Liver (tissue), 3 donors: ENCODE results near the gene ZNF680.

Experiments
- CTCF ChIP-seq: fragments of 150-350 bp; IDR thresholded peaks from 2 replicates; pipeline ENCODE4 v1.5.1; 2017; ENCODE audit warnings: improper control_type of control experiment, low read depth, low read length; ENCODE audit not compliant: missing input control
- EGR1 ChIP-seq, 2 donors: IDR thresholded peaks; 2 replicates each; pipeline ENCODE4 v1.6.1; 2016 to 2018; ENCODE audit warnings: antibody characterized with exemption in 2 of 2, low read depth in 2 of 2
- FOXA1 ChIP-seq: IDR thresholded peaks from 2 replicates; pipeline ENCODE4 v1.6.1; 2016; ENCODE audit warnings: antibody characterized with exemption
- FOXA2 ChIP-seq: IDR thresholded peaks from 2 replicates; pipeline ENCODE4 v1.6.1; 2016; ENCODE audit warnings: antibody characterized with exemption
- JUND ChIP-seq, 2 donors: IDR thresholded peaks; 2 replicates each; pipeline ENCODE4 v1.6.1; 2016; ENCODE audit warnings: antibody characterized with exemption in 2 of 2
- RAD21 ChIP-seq, 2 donors: IDR thresholded peaks; 2 replicates each; pipeline ENCODE4 v1.6.1; 2016; ENCODE audit warnings: antibody characterized with exemption in 2 of 2, mild to moderate bottlenecking in 2 of 2
- REST ChIP-seq: IDR thresholded peaks from 2 replicates; pipeline ENCODE4 v1.6.1; 2016; ENCODE audit warnings: antibody characterized with exemption, mild to moderate bottlenecking
- TF ChIP-seq, protein P1 (sequence below): IDR thresholded peaks from 2 replicates; pipeline ENCODE4 v1.6.1; 2016; ENCODE audit warnings: antibody characterized with exemption
- donor health status: healthy.
- donor health status: healthy.

GRCh38 chr7:64558323-64558705 is 4.6 kb downstream of the ZNF680 start:
- TF ChIP-seq CTCF = no peak
- TF ChIP-seq, protein P1, sequence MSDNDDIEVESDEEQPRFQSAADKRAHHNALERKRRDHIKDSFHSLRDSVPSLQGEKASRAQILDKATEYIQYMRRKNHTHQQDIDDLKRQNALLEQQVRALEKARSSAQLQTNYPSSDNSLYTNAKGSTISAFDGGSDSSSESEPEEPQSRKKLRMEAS = no peak
- TF ChIP-seq EGR1 (IDR thresholded peaks at IDR 0.05; ENCODE audit: low read depth in 2 of 2) = no peak
- TF ChIP-seq FOXA1 = no peak
- no peak for TF ChIP-seq FOXA2
- TF ChIP-seq JUND (IDR thresholded peaks at IDR 0.05) = no peak
- no peak for TF ChIP-seq RAD21 (IDR thresholded peaks at IDR 0.05)
- no peak for TF ChIP-seq REST
